DND-41 (cell line): ENCODE measurements around the gene ADAMTS3.

Experiments
- ATAC-seq: fragments of 200-7000 bp; cut with Tn5 transposase; 3 replicates; pipeline ENCODE4 v1.9.1; 2021; ENCODE audit warnings: low read depth; ENCODE audit not compliant: insufficient read depth
- DNase-seq: peaks from one replicate; pipeline ENCODE4 v3.0.0-alpha.2; 2020
- H2AFZ ChIP-seq: 2 replicates; pipeline ENCODE4 v1.6.0; 2012; ENCODE audit warnings: low read depth, low read length
- H3K27ac ChIP-seq: 2 replicates; pipeline ENCODE4 v1.5.1; 2012; ENCODE audit warnings: low read length, inconsistent platforms
- H3K27me3 ChIP-seq: fragments of 200-600 bp; sonication (generic); 2 replicates; pipeline ENCODE4 v1.6.0; 2012; ENCODE audit warnings: low read length, mild to moderate bottlenecking, inconsistent platforms; ENCODE audit not compliant: insufficient read depth, poor library complexity
- H3K36me3 ChIP-seq: 2 replicates; pipeline ENCODE4 v1.5.1; 2012; ENCODE audit warnings: low read length, inconsistent platforms; ENCODE audit not compliant: insufficient read depth
- H3K4me1 ChIP-seq: 2 replicates; pipeline ENCODE4 v1.5.1; 2012; ENCODE audit warnings: mild to moderate bottlenecking, low read length; ENCODE audit not compliant: insufficient read depth
- H3K4me2 ChIP-seq: 2 replicates; pipeline ENCODE4 v1.6.0; 2012; ENCODE audit warnings: mild to moderate bottlenecking, moderate library complexity, low read length, inconsistent platforms; ENCODE audit not compliant: insufficient read depth
- H3K4me3 ChIP-seq, 2 experiments: fragments of 200-600 bp in 1 of 2; shearing (Covaris generic) in 1 of 2; 2 replicates each; pipeline ENCODE4 v1.5.1; 2012 to 2016; ENCODE audit warnings: inconsistent platforms in 2 of 2, low read length in 2 of 2, mild to moderate bottlenecking in 2 of 2, low read depth in 1 of 2, moderate library complexity in 1 of 2
- H3K79me2 ChIP-seq: 2 replicates; pipeline ENCODE4 v1.6.0; 2012; ENCODE audit warnings: low read length, inconsistent platforms; ENCODE audit not compliant: insufficient read depth
- H3K9ac ChIP-seq: 2 replicates; pipeline ENCODE4 v1.6.0; 2012; ENCODE audit warnings: low read depth, mild to moderate bottlenecking, inconsistent platforms, low read length, moderate library complexity
- H3K9me3 ChIP-seq: 2 replicates; pipeline ENCODE4 v1.5.1; 2012; ENCODE audit warnings: low read length, moderate library complexity, mild to moderate bottlenecking, inconsistent platforms; ENCODE audit not compliant: insufficient read depth, severe bottlenecking
- H4K20me1 ChIP-seq: 2 replicates; pipeline ENCODE4 v1.6.0; 2012; ENCODE audit warnings: low read length; ENCODE audit not compliant: insufficient read depth
- EZH2 ChIP-seq: IDR thresholded peaks from 3 replicates; pipeline ENCODE4 v1.6.1; 2012; ENCODE audit warnings: borderline replicate concordance, low read depth, mild to moderate bottlenecking, moderate library complexity, low read length, inconsistent platforms; ENCODE audit not compliant: severe bottlenecking
- TF ChIP-seq, protein P1 (sequence below): IDR thresholded peaks from 2 replicates; pipeline ENCODE4 v1.5.1; 2012; ENCODE audit warnings: borderline replicate concordance, low read length, moderate library complexity, mild to moderate bottlenecking; ENCODE audit not compliant: poor library complexity, severe bottlenecking; ENCODE audit errors: extremely low read depth

ADAMTS3 gene

DNA sequence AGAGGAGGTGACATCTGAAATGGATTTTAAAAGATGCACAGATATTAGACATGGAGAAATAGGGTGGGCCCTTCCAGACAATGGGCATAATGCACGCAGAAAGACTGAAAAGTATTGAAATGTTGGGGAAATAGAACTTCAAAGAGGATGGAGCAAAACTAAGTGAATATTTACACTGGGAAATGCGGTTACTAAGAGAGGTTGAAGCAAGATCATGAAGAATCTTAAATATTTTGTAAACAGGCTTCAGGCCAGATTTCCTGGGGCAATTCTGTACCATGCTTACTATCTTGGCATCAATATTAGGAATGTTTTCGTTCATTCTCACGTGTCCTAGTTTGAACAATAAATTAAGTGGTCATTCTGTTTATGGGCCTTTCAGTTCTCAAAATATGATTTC is 216.3 kb downstream of the ADAMTS3 start:
- no peaks in the 10 kb centered on the region for H3K4me1 ChIP-seq
- DNase-seq: no peak
- no peak overlapping the region for H3K4me3 ChIP-seq
- H2AFZ ChIP-seq: no peak overlapping the region
- H3K79me2 ChIP-seq: no peaks in the 10 kb centered on the region
- ATAC-seq: no peak
- H3K36me3 ChIP-seq: no peaks in the 10 kb centered on the region
- no peaks in the 10 kb centered on the region for H4K20me1 ChIP-seq
- no peaks in the 10 kb centered on the region for H3K9me3 ChIP-seq
- H3K27me3 ChIP-seq: no peaks in the 10 kb centered on the region
- no peak overlapping the region for H3K4me2 ChIP-seq
- no peak for TF ChIP-seq EZH2
- TF ChIP-seq, protein P1, sequence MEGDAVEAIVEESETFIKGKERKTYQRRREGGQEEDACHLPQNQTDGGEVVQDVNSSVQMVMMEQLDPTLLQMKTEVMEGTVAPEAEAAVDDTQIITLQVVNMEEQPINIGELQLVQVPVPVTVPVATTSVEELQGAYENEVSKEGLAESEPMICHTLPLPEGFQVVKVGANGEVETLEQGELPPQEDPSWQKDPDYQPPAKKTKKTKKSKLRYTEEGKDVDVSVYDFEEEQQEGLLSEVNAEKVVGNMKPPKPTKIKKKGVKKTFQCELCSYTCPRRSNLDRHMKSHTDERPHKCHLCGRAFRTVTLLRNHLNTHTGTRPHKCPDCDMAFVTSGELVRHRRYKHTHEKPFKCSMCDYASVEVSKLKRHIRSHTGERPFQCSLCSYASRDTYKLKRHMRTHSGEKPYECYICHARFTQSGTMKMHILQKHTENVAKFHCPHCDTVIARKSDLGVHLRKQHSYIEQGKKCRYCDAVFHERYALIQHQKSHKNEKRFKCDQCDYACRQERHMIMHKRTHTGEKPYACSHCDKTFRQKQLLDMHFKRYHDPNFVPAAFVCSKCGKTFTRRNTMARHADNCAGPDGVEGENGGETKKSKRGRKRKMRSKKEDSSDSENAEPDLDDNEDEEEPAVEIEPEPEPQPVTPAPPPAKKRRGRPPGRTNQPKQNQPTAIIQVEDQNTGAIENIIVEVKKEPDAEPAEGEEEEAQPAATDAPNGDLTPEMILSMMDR: no peak
- no peak overlapping the region for H3K9ac ChIP-seq
- H3K27ac ChIP-seq: no peak overlapping the region

DNA sequence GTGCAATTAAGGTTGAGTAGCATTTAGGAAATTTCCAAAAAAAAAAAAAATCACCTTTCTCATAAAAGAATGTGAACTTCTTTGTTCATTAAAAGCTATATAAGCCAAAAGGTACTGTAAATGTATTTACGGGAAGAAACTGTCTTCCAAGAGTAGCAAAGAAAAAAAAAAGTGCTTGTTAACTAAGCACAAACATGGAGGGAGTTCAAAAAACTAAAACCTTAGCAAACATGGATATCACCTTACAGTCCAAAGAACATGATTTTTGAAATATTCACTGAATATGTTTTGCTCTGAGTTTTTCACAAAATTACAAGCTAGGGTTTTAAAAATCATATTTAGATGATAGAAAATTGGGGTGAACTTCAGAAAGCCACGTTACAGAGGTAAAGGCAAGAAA is 217.5 kb downstream of the ADAMTS3 start:
- ATAC-seq: no peak
- no peak overlapping the region for H3K4me2 ChIP-seq
- no peaks in the 10 kb centered on the region for H3K36me3 ChIP-seq
- H3K27ac ChIP-seq: no peak overlapping the region
- H3K9ac ChIP-seq: no peak overlapping the region
- H3K27me3 ChIP-seq: no peaks in the 10 kb centered on the region
- no peaks in the 10 kb centered on the region for H3K9me3 ChIP-seq
- no peaks in the 10 kb centered on the region for H3K79me2 ChIP-seq
- TF ChIP-seq, protein P1: no peak
- no peak for TF ChIP-seq EZH2
- DNase-seq: no peak
- H3K4me1 ChIP-seq: no peaks in the 10 kb centered on the region
- H3K4me3 ChIP-seq: no peak overlapping the region
- H4K20me1 ChIP-seq: no peaks in the 10 kb centered on the region
- no peak overlapping the region for H2AFZ ChIP-seq

DNA sequence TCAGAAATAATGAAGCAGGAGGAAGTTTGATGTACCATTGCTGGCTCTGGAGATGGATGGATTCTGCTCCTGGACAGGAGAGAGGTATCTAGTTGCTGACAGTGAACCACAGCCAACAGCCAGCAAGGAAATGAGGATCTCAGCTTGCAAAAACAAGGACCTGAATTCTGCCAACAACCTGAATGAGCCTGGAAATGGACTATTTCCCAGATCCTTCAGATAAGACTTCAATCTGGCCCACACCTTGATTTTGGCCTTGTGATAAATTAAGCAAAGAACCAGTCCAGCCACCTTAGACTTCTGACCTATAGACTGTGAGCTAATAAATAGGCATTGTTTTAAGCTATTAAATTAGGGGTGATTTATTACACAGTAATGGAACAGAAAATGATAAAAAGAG is 220.3 kb downstream of the ADAMTS3 start:
- H3K4me3 ChIP-seq: no peak overlapping the region
- TF ChIP-seq, protein P1: no peak
- TF ChIP-seq EZH2: no peak
- H3K4me1 ChIP-seq: no peaks in the 10 kb centered on the region
- no peaks in the 10 kb centered on the region for H4K20me1 ChIP-seq
- no peaks in the 10 kb centered on the region for H3K27me3 ChIP-seq
- H2AFZ ChIP-seq: no peak overlapping the region
- H3K9ac ChIP-seq: no peak overlapping the region
- H3K4me2 ChIP-seq: no peak overlapping the region
- H3K36me3 ChIP-seq: no peaks in the 10 kb centered on the region
- DNase-seq (no peak), ATAC-seq (no peak)
- no peaks in the 10 kb centered on the region for H3K9me3 ChIP-seq
- no peak overlapping the region for H3K27ac ChIP-seq
- no peaks in the 10 kb centered on the region for H3K79me2 ChIP-seq

DNA sequence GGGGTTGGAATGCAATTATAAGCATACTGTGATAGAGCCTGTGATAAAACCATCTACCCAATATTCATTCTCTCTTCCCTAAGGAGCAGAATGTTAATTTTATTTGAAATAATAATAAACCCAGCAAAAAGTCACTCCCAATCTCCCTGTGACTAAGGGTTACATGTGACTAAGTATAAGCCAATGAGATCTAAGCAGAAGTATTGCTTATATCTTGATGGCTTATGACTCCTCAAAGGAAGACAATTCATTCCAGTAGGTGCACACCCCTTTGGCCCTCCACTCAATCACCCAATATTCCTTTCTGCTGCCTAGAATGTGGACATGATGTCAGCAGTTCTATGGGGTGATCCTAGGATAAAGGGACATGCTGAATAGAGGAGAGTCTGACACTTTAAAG is 224.6 kb downstream of the ADAMTS3 start:
- Histone ChIP-seq H3K27ac (no peak overlapping the region), H3K4me3 (no peak overlapping the region), H3K4me2 (no peak overlapping the region), H3K4me1 (no peaks in the 10 kb centered on the region), H2AFZ (no peak overlapping the region), H3K9me3 (no peaks in the 10 kb centered on the region), H4K20me1 (no peaks in the 10 kb centered on the region), H3K36me3 (no peaks in the 10 kb centered on the region), H3K9ac (no peak overlapping the region), H3K79me2 (no peaks in the 10 kb centered on the region), H3K27me3 (no peaks in the 10 kb centered on the region)
- no peak for TF ChIP-seq EZH2
- TF ChIP-seq, protein P1: no peak
- ATAC-seq (no peak), DNase-seq (no peak)
